ENCODE data around the gene CCDC177.

- TF ChIP-seq EZH2phosphoT487 (IDR thresholded peaks at IDR 0.05; ENCODE audit: insufficient read depth, low read depth), result no peak
- no peak for TF ChIP-seq EZH2 (IDR thresholded peaks at IDR 0.05; ENCODE audit: insufficient read depth, poor library complexity, severe bottlenecking)
These were observed 7.1 kb downstream of the CCDC177 start for GRCh38 chr14:69567563-69567962.
